Neural cell (in vitro differentiated cells): Measurements from ENCODE around the gene SEC16B. TPM values are rescaled to one million over a fixed set of nuclear protein-coding genes. Genes with fewer than 3 reads are reported as not detected.

Experiments
- H2AFZ ChIP-seq: fragments of 200-600, 300-800 bp; sonication (generic), shearing (Covaris generic); 2 replicates; pipeline ENCODE4 v1.6.0; 2014; ENCODE audit warnings: low read depth, mild to moderate bottlenecking, antibody characterized with exemption, low read length, moderate library complexity
- H3F3A ChIP-seq: fragments of 200-600 bp; shearing (Covaris generic); 2 replicates; pipeline ENCODE4 v1.6.1; 2016; ENCODE audit warnings: mild to moderate bottlenecking, moderate library complexity, mixed read lengths, antibody characterized with exemption, low read length; ENCODE audit not compliant: insufficient read depth, poor library complexity, severe bottlenecking
- H3K27ac ChIP-seq: fragments of 200-600, 300-800 bp; sonication (generic), shearing (Covaris generic); 2 replicates; pipeline ENCODE4 v1.5.1; 2014; ENCODE audit warnings: mild to moderate bottlenecking, low read length, moderate library complexity
- H3K27me3 ChIP-seq: fragments of 300-800, 200-600 bp; sonication (generic), shearing (Covaris generic); 2 replicates; pipeline ENCODE4 v1.6.0; 2014; ENCODE audit warnings: mild to moderate bottlenecking, low read depth, low read length, moderate library complexity; ENCODE audit not compliant: insufficient read depth
- H3K36me3 ChIP-seq: fragments of 300-800, 200-600 bp; sonication (generic), shearing (Covaris generic); 2 replicates; pipeline ENCODE4 v1.5.1; 2014; ENCODE audit warnings: mild to moderate bottlenecking, antibody characterized with exemption, low read length, moderate library complexity; ENCODE audit not compliant: insufficient read depth
- H3K4me2 ChIP-seq: fragments of 300-800, 200-600 bp; sonication (generic), shearing (Covaris generic); 2 replicates; pipeline ENCODE4 v1.6.0; 2014; ENCODE audit warnings: mild to moderate bottlenecking, low read length
- H3K4me3 ChIP-seq: fragments of 300-800, 200-600 bp; sonication (generic), shearing (Covaris generic); 2 replicates; pipeline ENCODE4 v1.5.1; 2014; ENCODE audit warnings: mild to moderate bottlenecking, low read length, moderate library complexity
- H3K79me2 ChIP-seq: fragments of 200-600 bp; shearing (Covaris generic); replicated peaks from 2 replicates; pipeline ENCODE4 v1.6.0; 2014; ENCODE audit warnings: mild to moderate bottlenecking, low read length, moderate library complexity; ENCODE audit not compliant: insufficient read depth
- H3K9ac ChIP-seq: fragments of 300-800, 200-600 bp; sonication (generic), shearing (Covaris generic); 2 replicates; pipeline ENCODE4 v1.6.1; 2016; ENCODE audit warnings: mild to moderate bottlenecking, low read length, mixed read lengths
- H3K9me2 ChIP-seq: fragments of 200-600 bp; shearing (Covaris generic); 2 replicates; pipeline ENCODE4 v1.6.1; 2016; ENCODE audit warnings: mild to moderate bottlenecking, low read length, mixed read lengths; ENCODE audit not compliant: insufficient read depth
- H3K9me3 ChIP-seq: fragments of 200-600, 300-800 bp; sonication (generic), shearing (Covaris generic); 2 replicates; pipeline ENCODE4 v1.6.1; 2016; ENCODE audit warnings: mild to moderate bottlenecking, mixed run types, low read length, moderate library complexity, mixed read lengths
- H4K20me1 ChIP-seq: fragments of 200-600 bp; shearing (Covaris generic); 2 replicates; pipeline ENCODE4 v1.6.1; 2016; ENCODE audit warnings: mild to moderate bottlenecking, mixed run types; ENCODE audit not compliant: insufficient read depth
- EZH2 ChIP-seq: fragments of 200-600, 300-800 bp; shearing (Covaris generic), sonication (generic); IDR thresholded peaks from 2 replicates; pipeline ENCODE4 v1.6.1; 2014; ENCODE audit warnings: antibody characterized with exemption, low read length, borderline replicate concordance, mild to moderate bottlenecking; ENCODE audit not compliant: insufficient read depth, poor library complexity, severe bottlenecking
- MXI1 ChIP-seq: fragments of 450-650 bp; conservative IDR thresholded peaks from 2 replicates; pipeline ENCODE4 v1.6.1; 2014; ENCODE audit warnings: antibody characterized with exemption, mild to moderate bottlenecking; ENCODE audit not compliant: poor library complexity, severe bottlenecking
- POLR2AphosphoS5 ChIP-seq: IDR thresholded peaks from 2 replicates; pipeline ENCODE4 v1.6.1; 2012
- SMC3 ChIP-seq: fragments of 450-650 bp; conservative IDR thresholded peaks from 2 replicates; pipeline ENCODE4 v1.6.1; 2014; ENCODE audit warnings: antibody characterized with exemption, mild to moderate bottlenecking, moderate library complexity; ENCODE audit not compliant: poor library complexity
- TAF1 ChIP-seq: IDR thresholded peaks from 2 replicates; pipeline ENCODE4 v1.6.1; 2012; ENCODE audit warnings: low read depth
- polyA plus RNA-seq: library from polyadenylated mRNA; depleted of rRNA; stranded (reverse); fragments of >200 nt; gene quantifications from 2 replicates; pipeline ENCODE4 v1.2.3, GENCODE V29; 2014
- TF ChIP-seq, protein P1 (sequence below): fragments of 450-650 bp; IDR thresholded peaks from 2 replicates; pipeline ENCODE4 v1.5.1; 2014; ENCODE audit warnings: antibody characterized with exemption, mild to moderate bottlenecking, moderate library complexity; ENCODE audit not compliant: poor library complexity, severe bottlenecking
- TF ChIP-seq, protein P2 (sequence below): IDR thresholded peaks from 2 replicates; pipeline ENCODE4 v1.6.1; 2012; ENCODE audit warnings: borderline replicate concordance

Gene SEC16B
- polyA plus RNA-seq, 1 donor from 2014 or later: 0.78 TPM

DNA sequence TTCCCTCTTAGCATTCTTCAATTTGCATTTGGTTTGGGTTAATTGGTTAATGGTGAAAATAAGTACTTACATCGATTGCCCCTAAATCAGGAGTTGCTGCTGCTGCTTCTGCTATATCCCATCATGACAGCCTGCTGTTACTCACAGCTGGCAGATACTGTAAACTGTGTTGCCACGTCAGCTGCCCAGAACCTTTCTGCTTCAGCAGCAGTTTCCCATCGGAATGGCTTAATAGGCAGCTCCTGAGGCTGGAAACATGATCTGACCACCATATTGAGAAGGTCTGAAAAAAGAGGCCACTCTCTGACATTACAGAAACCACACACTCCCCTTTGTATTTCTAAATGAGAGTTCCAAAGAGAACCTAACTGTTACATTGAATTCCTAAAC, 14.3 kb upstream of the SEC16B start:
- H3K79me2 ChIP-seq: no peaks in the 10 kb centered on the region
- no peaks in the 10 kb centered on the region for H3K9me2 ChIP-seq
- no peaks in the 10 kb centered on the region for H4K20me1 ChIP-seq
- no peaks in the 10 kb centered on the region for H3F3A ChIP-seq
- no peak overlapping the region for H3K4me3 ChIP-seq
- no peak overlapping the region for H2AFZ ChIP-seq
- H3K9ac ChIP-seq: no peak overlapping the region
- H3K27me3 ChIP-seq: no peaks in the 10 kb centered on the region
- H3K36me3 ChIP-seq: no peaks in the 10 kb centered on the region
- no peaks in the 10 kb centered on the region for H3K9me3 ChIP-seq
- TF ChIP-seq POLR2AphosphoS5 (peak; percentile 86), SMC3 (no peak), EZH2 (no peak), TAF1 (no peak)
- TF ChIP-seq, protein P1, sequence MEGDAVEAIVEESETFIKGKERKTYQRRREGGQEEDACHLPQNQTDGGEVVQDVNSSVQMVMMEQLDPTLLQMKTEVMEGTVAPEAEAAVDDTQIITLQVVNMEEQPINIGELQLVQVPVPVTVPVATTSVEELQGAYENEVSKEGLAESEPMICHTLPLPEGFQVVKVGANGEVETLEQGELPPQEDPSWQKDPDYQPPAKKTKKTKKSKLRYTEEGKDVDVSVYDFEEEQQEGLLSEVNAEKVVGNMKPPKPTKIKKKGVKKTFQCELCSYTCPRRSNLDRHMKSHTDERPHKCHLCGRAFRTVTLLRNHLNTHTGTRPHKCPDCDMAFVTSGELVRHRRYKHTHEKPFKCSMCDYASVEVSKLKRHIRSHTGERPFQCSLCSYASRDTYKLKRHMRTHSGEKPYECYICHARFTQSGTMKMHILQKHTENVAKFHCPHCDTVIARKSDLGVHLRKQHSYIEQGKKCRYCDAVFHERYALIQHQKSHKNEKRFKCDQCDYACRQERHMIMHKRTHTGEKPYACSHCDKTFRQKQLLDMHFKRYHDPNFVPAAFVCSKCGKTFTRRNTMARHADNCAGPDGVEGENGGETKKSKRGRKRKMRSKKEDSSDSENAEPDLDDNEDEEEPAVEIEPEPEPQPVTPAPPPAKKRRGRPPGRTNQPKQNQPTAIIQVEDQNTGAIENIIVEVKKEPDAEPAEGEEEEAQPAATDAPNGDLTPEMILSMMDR: no peak
- H3K27ac ChIP-seq: no peak overlapping the region
- no peak overlapping the region for H3K4me2 ChIP-seq

DNA sequence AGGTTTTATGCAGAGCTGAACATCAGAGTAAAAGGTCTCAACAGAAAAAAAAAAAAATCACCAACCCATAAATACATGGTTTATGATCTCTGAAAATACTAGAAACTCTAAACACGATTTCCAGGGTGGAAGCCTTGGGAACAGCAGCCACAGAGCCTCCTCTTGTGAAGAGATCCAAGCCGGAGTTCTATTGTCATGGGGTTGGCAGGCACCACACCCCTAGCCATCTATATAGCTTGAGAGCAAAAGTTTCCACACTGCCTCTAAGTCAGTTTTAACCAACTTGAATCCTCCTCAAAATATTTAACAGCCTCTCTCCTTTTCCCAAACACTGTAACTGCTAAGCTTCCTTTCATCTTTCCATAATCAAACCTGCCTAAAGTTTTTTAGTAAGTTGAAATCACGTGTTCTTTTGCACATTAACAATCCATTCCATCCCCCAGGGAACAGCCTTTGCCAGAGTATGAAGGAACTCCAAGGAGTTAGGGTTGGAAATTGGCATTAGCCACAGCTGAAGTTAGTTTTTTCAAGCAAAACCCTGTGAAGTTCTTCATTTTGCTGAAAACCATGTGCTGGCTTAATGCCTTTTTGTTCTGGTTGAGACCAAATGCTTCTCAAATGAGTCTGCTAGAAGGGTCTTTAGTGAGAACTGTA, 13.8 kb upstream of the SEC16B start:
- H2AFZ ChIP-seq: no peak overlapping the region
- TF ChIP-seq, protein P1: no peak
- no peak for TF ChIP-seq TAF1
- TF ChIP-seq, protein P2, sequence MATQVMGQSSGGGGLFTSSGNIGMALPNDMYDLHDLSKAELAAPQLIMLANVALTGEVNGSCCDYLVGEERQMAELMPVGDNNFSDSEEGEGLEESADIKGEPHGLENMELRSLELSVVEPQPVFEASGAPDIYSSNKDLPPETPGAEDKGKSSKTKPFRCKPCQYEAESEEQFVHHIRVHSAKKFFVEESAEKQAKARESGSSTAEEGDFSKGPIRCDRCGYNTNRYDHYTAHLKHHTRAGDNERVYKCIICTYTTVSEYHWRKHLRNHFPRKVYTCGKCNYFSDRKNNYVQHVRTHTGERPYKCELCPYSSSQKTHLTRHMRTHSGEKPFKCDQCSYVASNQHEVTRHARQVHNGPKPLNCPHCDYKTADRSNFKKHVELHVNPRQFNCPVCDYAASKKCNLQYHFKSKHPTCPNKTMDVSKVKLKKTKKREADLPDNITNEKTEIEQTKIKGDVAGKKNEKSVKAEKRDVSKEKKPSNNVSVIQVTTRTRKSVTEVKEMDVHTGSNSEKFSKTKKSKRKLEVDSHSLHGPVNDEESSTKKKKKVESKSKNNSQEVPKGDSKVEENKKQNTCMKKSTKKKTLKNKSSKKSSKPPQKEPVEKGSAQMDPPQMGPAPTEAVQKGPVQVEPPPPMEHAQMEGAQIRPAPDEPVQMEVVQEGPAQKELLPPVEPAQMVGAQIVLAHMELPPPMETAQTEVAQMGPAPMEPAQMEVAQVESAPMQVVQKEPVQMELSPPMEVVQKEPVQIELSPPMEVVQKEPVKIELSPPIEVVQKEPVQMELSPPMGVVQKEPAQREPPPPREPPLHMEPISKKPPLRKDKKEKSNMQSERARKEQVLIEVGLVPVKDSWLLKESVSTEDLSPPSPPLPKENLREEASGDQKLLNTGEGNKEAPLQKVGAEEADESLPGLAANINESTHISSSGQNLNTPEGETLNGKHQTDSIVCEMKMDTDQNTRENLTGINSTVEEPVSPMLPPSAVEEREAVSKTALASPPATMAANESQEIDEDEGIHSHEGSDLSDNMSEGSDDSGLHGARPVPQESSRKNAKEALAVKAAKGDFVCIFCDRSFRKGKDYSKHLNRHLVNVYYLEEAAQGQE: no peak
- no peak for TF ChIP-seq SMC3
- TF ChIP-seq MXI1: no peak
- no peaks in the 10 kb centered on the region for H4K20me1 ChIP-seq
- H3K9me2 ChIP-seq: no peaks in the 10 kb centered on the region
- H3K36me3 ChIP-seq: no peaks in the 10 kb centered on the region
- H3K9me3 ChIP-seq: no peaks in the 10 kb centered on the region
- no peak overlapping the region for H3K27ac ChIP-seq
- H3K4me3 ChIP-seq: no peak overlapping the region
- no peaks in the 10 kb centered on the region for H3K79me2 ChIP-seq
- H3K27me3 ChIP-seq: no peaks in the 10 kb centered on the region
- H3F3A ChIP-seq: no peaks in the 10 kb centered on the region
- H3K4me2 ChIP-seq: no peak overlapping the region
- H3K9ac ChIP-seq: no peak overlapping the region
